Chondrocyte (in vitro differentiated cells): ENCODE results near the gene DHX35. TPM values are rescaled to one million over a fixed set of nuclear protein-coding genes. Genes with fewer than 3 reads are reported as not detected.

Source experiments
- DNase-seq: peaks from one replicate; pipeline ENCODE4 v3.0.0; 2021; ENCODE audit warnings: mixed read lengths, low spot score
- H3K27ac Mint-ChIP-seq: one replicate; pipeline ENCODE4 v1.8.0; 2021; ENCODE audit warnings: mild to moderate bottlenecking, moderate library complexity, mixed read lengths; ENCODE audit not compliant: unreplicated experiment
- H3K27me3 Mint-ChIP-seq: 2 replicates; pipeline ENCODE4 v1.8.0; 2021; ENCODE audit warnings: low read depth, mixed read lengths
- H3K36me3 Mint-ChIP-seq: 2 replicates; pipeline ENCODE4 v1.8.0; 2021; ENCODE audit warnings: low read depth, mixed read lengths
- H3K4me1 Mint-ChIP-seq: 2 replicates; pipeline ENCODE4 v1.8.0; 2021; ENCODE audit warnings: low read depth, mild to moderate bottlenecking, mixed read lengths
- H3K4me3 Mint-ChIP-seq: one replicate; pipeline ENCODE4 v1.8.0; 2021; ENCODE audit warnings: mild to moderate bottlenecking, moderate library complexity, mixed read lengths; ENCODE audit not compliant: unreplicated experiment
- H3K9me3 Mint-ChIP-seq: 2 replicates; pipeline ENCODE4 v1.8.0; 2021; ENCODE audit warnings: low read depth, mixed read lengths
- CTCF ChIP-seq: fragments of 200-600 bp; sonication (generic); IDR thresholded peaks from 2 replicates; pipeline ENCODE4 v1.5.0; 2021; ENCODE audit warnings: antibody characterized with exemption, mild to moderate bottlenecking, moderate library complexity
- total RNA-seq: library from RNA; stranded (reverse); gene quantifications from 3 replicates; pipeline ENCODE4 v1.2.1, GENCODE V29; 2021

The DHX35 gene
- total RNA-seq, 1 donor from 2014 or later, result 7.8 TPM

GRCh38 chr20:38939686-38940085 lies 22.5 kb upstream of the DHX35 start:
- peaks cover 2% of the 10 kb centered on the region for H3K36me3 Mint-ChIP-seq
- no peak for TF ChIP-seq CTCF
- no peak for DNase-seq
- H3K4me1 Mint-ChIP-seq, result peaks cover 7% of the 10 kb centered on the region
- H3K27ac Mint-ChIP-seq, result no peak overlapping the region
- no peaks in the 10 kb centered on the region for H3K9me3 Mint-ChIP-seq
- H3K27me3 Mint-ChIP-seq, result no peaks in the 10 kb centered on the region
- no peak overlapping the region for H3K4me3 Mint-ChIP-seq

- peaks cover 6% of the 10 kb centered on the region for H3K4me1 Mint-ChIP-seq
- H3K9me3 Mint-ChIP-seq, result no peaks in the 10 kb centered on the region
- TF ChIP-seq CTCF, result no peak
- no peak for DNase-seq
- peaks cover 2% of the 10 kb centered on the region for H3K36me3 Mint-ChIP-seq
- H3K27ac Mint-ChIP-seq, result no peak overlapping the region
- no peak overlapping the region for H3K4me3 Mint-ChIP-seq
- H3K27me3 Mint-ChIP-seq, result no peaks in the 10 kb centered on the region
Observed at GRCh38 chr20:38940644-38941043, 21.5 kb upstream of the DHX35 start.

- TF ChIP-seq CTCF, result no peak
- Mint-ChIP-seq H3K27me3 (no peaks in the 10 kb centered on the region), H3K4me3 (no peak overlapping the region), H3K9me3 (no peaks in the 10 kb centered on the region), H3K27ac (no peak overlapping the region), H3K4me1 (no peaks in the 10 kb centered on the region), H3K36me3 (peaks cover 4% of the 10 kb centered on the region)
- DNase-seq, result no peak
Observed at GRCh38 chr20:38941726-38942389, 20.3 kb upstream of the DHX35 start.

- no peak for TF ChIP-seq CTCF
- DNase-seq, result no peak
- Mint-ChIP-seq H3K36me3 (peaks cover 2% of the 10 kb centered on the region), H3K27me3 (no peaks in the 10 kb centered on the region), H3K27ac (no peak overlapping the region), H3K4me3 (no peak overlapping the region), H3K9me3 (no peaks in the 10 kb centered on the region), H3K4me1 (no peaks in the 10 kb centered on the region)
Observed at GRCh38 chr20:38945012-38945411, 17.1 kb upstream of the DHX35 start.

GRCh38 chr20:38946836-38947235 lies 15.3 kb upstream of the DHX35 start:
- Mint-ChIP-seq H3K4me1 (no peaks in the 10 kb centered on the region), H3K4me3 (no peak overlapping the region), H3K27ac (no peak overlapping the region), H3K9me3 (no peaks in the 10 kb centered on the region), H3K27me3 (no peaks in the 10 kb centered on the region), H3K36me3 (peaks cover 2% of the 10 kb centered on the region)
- no peak for DNase-seq
- no peak for TF ChIP-seq CTCF
